ENCODE results near the gene UBQLN4.
A peak's percentile ranks its signal among the peaks of the same experiment; 100 is the strongest.
"Not testable (repeated sequence)": the region's sequence is repeated elsewhere in the genome, so short reads cannot be mapped to it uniquely, and the experiment has no call there.

UBQLN4 gene

DNA sequence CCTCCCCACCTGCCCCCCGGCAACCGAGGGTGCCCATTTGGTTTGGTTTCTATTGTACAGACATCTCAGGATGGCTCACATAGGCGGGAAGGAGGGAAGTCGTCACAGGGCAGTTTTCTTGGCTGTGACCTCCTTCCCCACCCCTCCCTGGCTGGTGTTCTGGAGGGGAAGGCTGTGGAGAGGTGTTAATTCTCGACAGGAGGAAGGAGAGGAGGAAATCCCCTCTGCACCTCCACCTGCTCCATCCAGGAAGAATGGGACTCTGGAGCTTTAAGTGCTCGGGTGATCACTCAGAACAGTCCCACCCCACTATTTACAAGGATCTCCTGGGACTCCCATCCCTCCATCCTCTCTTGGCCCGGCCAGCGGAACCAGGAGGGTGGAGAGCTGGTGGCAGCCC is 21.1 kb upstream of the UBQLN4 start:
- Mint-ChIP-seq H3K27me3 (peaks cover 13% of the 10 kb centered on the region), H3K4me3 (no peak overlapping the region), H3K36me3 (ENCODE audit: low read depth) (no peaks in the 10 kb centered on the region), H3K27ac (no peak overlapping the region), H3K4me1 (ENCODE audit: low read depth) (peaks cover 10% of the 10 kb centered on the region), H3K9me3 (no peaks in the 10 kb centered on the region)
- no peak for DNase-seq

DNA sequence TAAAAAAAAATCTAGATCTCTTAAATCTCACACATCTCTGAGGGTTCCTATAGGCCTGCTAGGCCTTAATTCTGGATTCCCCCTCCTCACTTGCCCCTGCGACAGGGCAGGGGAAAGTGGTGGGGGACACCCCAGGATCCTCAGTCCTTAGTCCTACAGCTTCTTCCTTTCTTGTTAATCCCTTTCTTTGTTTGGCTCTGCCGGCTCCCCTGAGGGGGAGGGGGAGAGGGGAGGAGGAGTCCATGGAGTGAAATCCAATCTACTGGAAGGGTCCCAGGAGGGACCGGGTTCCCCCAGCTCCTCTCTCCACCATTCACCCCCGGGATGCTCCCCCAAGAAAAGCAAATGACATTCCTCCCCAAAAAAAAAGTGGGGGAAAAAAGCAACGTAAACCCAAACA is 20.1 kb upstream of the UBQLN4 start:
- DNase-seq, result no peak
- Mint-ChIP-seq H3K27me3 (peaks cover 10% of the 10 kb centered on the region), H3K4me1 (ENCODE audit: low read depth) (peaks cover 10% of the 10 kb centered on the region), H3K9me3 (no peaks in the 10 kb centered on the region), H3K36me3 (ENCODE audit: low read depth) (no peaks in the 10 kb centered on the region), H3K4me3 (no peak overlapping the region), H3K27ac (no peak overlapping the region)

DNA sequence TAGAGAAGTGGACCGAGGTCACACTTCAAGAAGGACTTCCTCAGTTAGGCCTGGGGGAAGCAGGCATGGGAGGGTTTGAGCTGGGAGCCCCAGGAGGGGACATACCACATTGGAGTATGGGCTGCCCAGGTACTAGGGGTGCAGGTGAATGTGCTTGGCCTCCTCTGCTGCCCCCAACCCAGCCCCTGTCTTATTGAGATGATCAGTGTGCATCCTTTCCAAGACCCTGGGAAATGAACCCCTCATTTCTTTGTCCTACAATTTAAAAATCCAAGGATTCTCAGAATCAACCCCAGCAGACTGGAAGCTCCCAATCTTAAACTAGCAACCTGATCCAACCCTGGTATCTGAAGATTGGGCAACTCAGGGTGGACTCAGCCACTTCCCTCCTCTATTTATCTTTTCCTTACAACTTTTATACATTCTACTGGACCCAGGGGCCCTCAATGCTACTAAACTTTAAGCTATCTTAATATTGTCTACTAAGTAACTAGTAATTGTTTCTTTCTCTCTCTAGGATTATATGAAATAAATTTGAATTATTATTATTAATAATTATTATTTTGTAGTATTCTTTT is 19.6 kb upstream of the UBQLN4 start:
- Mint-ChIP-seq H3K4me3 (no peak overlapping the region), H3K27me3 (peaks cover 10% of the 10 kb centered on the region), H3K9me3 (no peaks in the 10 kb centered on the region), H3K36me3 (ENCODE audit: low read depth) (no peaks in the 10 kb centered on the region), H3K27ac (no peak overlapping the region), H3K4me1 (ENCODE audit: low read depth) (peaks cover 10% of the 10 kb centered on the region)
- DNase-seq, result no peak

DNA sequence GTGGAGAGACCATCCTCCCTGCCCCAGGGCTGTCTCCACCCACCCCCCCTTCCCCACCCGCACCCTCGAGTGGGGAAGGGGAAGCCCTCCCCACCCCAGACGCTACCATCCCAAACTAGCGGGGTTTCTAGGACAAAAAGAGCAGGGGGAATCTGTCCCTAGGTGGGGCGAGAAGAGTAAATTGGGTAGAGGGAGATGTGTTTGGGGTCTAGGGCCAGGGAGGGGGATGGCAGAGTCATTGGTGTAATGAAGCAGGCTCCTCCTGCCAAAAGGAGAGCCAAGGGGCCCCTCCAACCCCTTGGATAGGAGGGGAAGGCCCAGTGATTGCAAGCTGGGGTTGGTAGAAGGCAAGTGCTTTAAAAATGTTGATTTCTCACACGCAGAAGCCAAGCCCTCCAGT is 18.7 kb upstream of the UBQLN4 start:
- Mint-ChIP-seq H3K4me1 (ENCODE audit: low read depth) (peaks cover 10% of the 10 kb centered on the region), H3K9me3 (no peaks in the 10 kb centered on the region), H3K27me3 (peaks cover 5% of the 10 kb centered on the region), H3K36me3 (ENCODE audit: low read depth) (no peaks in the 10 kb centered on the region), H3K4me3 (no peak overlapping the region), H3K27ac (no peak overlapping the region)
- DNase-seq, result no peak

DNA sequence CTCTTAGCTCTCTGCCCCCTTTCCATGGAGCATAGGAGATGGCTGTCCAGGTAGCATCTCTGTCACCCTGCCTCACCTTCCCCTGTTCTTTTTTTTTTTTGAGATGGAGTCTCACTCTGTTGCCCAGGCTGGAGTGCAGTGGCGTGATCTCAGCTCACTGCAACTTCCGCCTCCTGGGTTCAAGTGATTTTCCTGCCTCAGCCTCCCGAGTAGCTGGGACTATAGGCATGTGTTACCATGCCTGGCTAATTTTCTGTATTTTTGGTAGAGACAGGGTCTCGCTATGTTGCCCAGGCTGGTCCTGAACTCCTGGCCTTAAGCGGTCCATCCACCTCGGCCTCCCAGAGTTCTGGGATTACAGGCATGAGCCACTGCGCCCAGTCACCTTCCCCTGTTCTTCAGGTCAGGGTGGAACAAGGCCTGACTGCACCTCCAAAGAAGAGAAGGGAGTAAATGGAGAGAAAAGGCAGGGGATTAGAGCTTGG is 17.8 kb upstream of the UBQLN4 start:
- H3K27me3 Mint-ChIP-seq, result not testable (repeated sequence)

DNA sequence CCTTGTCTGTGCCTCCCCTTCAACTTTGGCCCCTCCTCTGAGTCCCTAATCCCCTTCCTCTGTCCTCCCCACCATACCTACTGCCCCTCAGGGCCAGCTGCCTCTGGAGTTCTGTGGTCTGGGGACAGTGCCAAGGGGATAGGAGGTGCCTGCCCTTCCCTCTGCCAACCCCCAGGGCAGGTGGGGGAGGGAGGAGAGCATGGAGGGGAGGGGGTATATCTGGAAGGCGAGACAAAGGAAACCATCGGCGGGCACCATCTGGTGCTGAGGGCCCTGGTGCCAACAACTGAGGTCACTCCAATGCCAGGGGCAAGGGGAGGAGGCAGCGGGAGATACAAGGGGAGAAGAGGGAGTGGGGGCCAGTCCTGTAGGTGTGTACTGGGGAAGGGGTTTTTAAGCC is 16.9 kb upstream of the UBQLN4 start:
- no peak for DNase-seq
- H3K9me3 Mint-ChIP-seq, result no peaks in the 10 kb centered on the region
- H3K4me3 Mint-ChIP-seq, result no peak overlapping the region
- H3K4me1 Mint-ChIP-seq (ENCODE audit: low read depth), result peaks cover 11% of the 10 kb centered on the region
- H3K27ac Mint-ChIP-seq, result no peak overlapping the region
- H3K27me3 Mint-ChIP-seq, result peaks cover 2% of the 10 kb centered on the region
- no peaks in the 10 kb centered on the region for H3K36me3 Mint-ChIP-seq (ENCODE audit: low read depth)

More for the DNA sequence above, 17.8 kb upstream of the UBQLN4 start:
- H3K36me3 Mint-ChIP-seq (ENCODE audit: low read depth); H3K4me3 Mint-ChIP-seq; H3K27ac Mint-ChIP-seq; H3K4me1 Mint-ChIP-seq (ENCODE audit: low read depth); DNase-seq; H3K9me3 Mint-ChIP-seq: not testable (repeated sequence)

DNA sequence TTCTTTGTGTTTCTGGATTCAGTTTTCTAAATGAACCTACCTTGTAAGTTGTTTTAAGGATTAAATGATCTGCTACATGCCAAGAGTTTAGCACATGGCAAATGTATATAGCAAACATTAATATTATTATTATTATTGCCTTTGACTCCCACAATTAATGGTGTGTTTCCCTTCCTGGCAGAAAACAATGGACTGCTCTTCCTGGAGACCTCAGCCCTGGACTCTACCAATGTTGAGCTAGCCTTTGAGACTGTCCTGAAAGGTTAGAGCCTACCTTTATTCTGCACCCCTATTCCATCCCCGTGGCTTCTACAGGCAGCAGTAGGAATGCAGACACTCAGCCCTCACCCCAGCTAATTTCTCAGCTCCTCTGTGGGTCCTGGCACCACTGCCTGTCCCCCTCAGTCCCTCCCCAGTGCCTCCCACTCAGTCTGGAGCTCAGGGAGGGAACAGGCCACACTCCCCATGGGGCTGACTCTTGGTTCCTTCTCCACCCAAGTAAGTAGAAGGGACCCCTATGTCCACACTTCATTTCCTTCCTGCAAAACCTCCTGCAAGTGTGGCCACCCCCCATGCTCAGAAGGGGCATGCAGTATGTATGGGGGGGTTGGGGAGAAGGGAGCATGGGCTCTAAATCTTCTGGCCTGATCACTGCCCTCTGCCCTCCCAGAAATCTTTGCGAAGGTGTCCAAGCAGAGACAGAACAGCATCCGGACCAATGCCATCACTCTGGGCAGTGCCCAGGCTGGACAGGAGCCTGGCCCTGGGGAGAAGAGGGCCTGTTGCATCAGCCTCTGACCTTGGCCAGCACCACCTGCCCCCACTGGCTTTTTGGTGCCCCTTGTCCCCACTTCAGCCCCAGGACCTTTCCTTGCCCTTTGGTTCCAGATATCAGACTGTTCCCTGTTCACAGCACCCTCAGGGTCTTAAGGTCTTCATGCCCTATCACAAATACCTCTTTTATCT is 16.2 kb upstream of the UBQLN4 start:
- no peak overlapping the region for H3K4me3 Mint-ChIP-seq
- no peaks in the 10 kb centered on the region for H3K9me3 Mint-ChIP-seq
- no peak overlapping the region for H3K27ac Mint-ChIP-seq
- H3K27me3 Mint-ChIP-seq, result no peaks in the 10 kb centered on the region
- H3K4me1 Mint-ChIP-seq (ENCODE audit: low read depth), result peaks cover 17% of the 10 kb centered on the region
- H3K36me3 Mint-ChIP-seq (ENCODE audit: low read depth), result no peaks in the 10 kb centered on the region
- no peak for DNase-seq

DNA sequence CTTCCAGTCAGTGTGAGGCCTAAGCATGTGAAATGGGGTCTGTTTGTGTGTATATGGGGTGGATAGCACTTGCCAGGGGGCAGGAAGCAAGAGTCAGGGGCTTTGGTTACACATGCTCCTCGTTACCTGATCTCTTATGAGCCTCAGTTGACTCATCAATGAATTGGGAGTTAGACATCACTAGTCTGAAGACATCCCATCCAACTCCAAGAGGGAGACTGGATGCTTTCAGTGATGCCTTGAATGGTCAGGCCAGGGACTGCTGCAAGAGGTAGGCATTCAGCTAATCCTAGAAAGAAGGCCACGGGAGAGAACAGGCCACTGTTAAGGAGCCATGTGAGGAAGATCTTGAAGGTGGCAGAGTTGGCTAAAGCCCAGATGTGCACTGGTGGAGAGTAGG is 13.7 kb upstream of the UBQLN4 start:
- no peaks in the 10 kb centered on the region for H3K36me3 Mint-ChIP-seq (ENCODE audit: low read depth)

DNA sequence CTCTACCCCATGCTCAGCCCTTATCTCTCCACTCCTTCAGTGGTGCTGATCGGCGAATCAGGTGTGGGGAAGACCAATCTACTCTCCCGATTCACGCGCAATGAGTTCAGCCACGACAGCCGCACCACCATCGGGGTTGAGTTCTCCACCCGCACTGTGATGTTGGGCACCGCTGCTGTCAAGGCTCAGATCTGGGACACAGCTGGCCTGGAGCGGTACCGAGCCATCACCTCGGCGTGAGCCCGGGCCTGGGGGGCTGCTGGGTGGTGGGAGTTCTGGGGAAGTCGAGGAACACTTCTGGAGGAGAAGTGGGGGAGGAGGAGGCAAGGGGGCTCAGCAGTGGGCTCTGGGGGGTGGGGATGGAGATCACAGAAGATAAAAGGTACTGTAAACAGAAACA is 12.3 kb upstream of the UBQLN4 start:
- peaks cover 21% of the 10 kb centered on the region for H3K4me1 Mint-ChIP-seq (ENCODE audit: low read depth)
- no peaks in the 10 kb centered on the region for H3K9me3 Mint-ChIP-seq
- DNase-seq, result no peak
- H3K27me3 Mint-ChIP-seq, result no peaks in the 10 kb centered on the region
- H3K36me3 Mint-ChIP-seq (ENCODE audit: low read depth), result no peaks in the 10 kb centered on the region
- no peak overlapping the region for H3K27ac Mint-ChIP-seq
- H3K4me3 Mint-ChIP-seq, result no peak overlapping the region

More for the DNA sequence above, 13.7 kb upstream of the UBQLN4 start:
- H3K9me3 Mint-ChIP-seq, result no peaks in the 10 kb centered on the region
- H3K4me1 Mint-ChIP-seq (ENCODE audit: low read depth), result peaks cover 21% of the 10 kb centered on the region
- no peak for DNase-seq
- H3K27me3 Mint-ChIP-seq, result no peaks in the 10 kb centered on the region
- peak overlapping the region; percentile 22 for H3K27ac Mint-ChIP-seq
- H3K4me3 Mint-ChIP-seq, result no peak overlapping the region

DNA sequence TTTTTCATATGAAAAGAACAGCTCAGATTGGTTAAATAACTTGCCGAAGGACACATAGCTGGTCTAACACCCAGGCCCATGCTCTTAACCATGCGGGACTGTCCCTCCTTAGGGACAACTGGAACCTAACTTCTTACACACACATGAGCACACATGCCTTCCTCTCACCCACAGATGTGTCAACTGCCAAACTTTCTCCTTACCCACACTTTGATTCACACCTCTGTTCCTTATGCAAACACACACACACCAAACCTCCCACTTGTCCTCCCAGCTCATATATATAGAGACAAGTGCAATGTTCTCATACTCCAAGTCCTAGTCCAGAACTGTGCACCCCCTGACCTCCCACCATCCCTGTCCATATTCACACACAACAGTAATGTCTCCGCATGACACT is 11.6 kb upstream of the UBQLN4 start:
- peaks cover 21% of the 10 kb centered on the region for H3K4me1 Mint-ChIP-seq (ENCODE audit: low read depth)
- H3K36me3 Mint-ChIP-seq (ENCODE audit: low read depth), result no peaks in the 10 kb centered on the region
- no peaks in the 10 kb centered on the region for H3K27me3 Mint-ChIP-seq
- H3K27ac Mint-ChIP-seq, result peak overlapping the region; percentile 8
- DNase-seq, result no peak
- H3K4me3 Mint-ChIP-seq, result no peak overlapping the region
- no peaks in the 10 kb centered on the region for H3K9me3 Mint-ChIP-seq

DNA sequence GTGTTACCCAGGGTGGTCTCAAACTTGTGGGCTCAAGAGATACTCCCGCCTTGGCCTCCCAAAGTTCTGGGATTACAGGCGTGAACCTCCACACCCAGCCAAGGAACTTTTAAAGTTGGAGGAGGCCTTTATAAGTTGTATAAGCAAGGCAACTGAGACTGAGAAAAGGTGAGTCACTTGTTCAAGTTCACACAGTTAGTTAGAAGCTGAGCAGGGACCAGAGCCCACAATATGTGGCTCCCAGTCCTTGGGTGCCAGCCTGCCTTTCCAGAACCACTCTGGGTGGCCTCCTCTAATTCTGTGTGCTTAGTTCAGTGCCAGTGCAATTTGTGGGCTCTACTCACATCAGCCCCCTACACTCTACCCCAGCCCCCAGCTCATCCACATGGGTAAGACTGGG is 11.0 kb upstream of the UBQLN4 start:
- H3K9me3 Mint-ChIP-seq, result no peaks in the 10 kb centered on the region
- no peak overlapping the region for H3K4me3 Mint-ChIP-seq
- H3K27ac Mint-ChIP-seq, result peak overlapping the region; percentile 2
- no peak for DNase-seq
- peaks cover 21% of the 10 kb centered on the region for H3K4me1 Mint-ChIP-seq (ENCODE audit: low read depth)
- no peaks in the 10 kb centered on the region for H3K27me3 Mint-ChIP-seq
- no peaks in the 10 kb centered on the region for H3K36me3 Mint-ChIP-seq (ENCODE audit: low read depth)

DNA sequence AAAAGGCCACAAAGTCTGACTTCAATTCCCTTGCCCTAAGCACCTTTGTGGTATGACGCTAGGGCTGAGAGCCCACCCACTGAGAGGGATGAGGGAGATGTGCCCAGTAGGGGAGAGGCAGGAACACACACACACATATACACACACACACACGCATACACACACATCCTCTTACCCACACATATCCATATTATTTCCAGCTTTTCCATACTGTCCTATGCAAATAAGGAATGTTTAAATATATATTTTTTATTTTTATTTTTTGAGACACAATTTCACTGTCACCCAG is 10.3 kb upstream of the UBQLN4 start:
- H3K4me1 Mint-ChIP-seq (ENCODE audit: low read depth), result peaks cover 21% of the 10 kb centered on the region
- no peaks in the 10 kb centered on the region for H3K27me3 Mint-ChIP-seq
- no peak overlapping the region for H3K27ac Mint-ChIP-seq
- no peak for DNase-seq
- H3K9me3 Mint-ChIP-seq, result no peaks in the 10 kb centered on the region
- H3K36me3 Mint-ChIP-seq (ENCODE audit: low read depth), result peaks cover 2% of the 10 kb centered on the region
- no peak overlapping the region for H3K4me3 Mint-ChIP-seq

DNA sequence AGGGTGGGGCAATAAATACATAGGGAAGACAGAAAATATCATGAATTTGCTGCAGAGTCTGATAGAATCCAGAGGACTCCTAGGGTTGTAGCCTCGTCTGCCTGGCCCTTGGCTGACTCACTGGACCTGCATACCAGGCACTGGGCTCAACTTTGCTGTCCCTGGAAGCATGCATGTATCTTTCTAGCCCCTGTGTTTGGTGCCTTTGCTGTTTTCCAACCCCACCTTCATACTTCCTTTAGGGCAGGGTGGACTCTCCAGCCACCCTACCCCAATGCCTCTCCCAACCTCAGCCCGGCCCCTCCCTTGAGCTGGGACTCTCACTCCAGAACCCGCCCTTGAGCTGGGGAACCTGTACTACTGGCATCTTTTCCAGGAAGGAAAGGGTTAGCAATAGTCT is 8.6 kb upstream of the UBQLN4 start:
- H3K36me3 Mint-ChIP-seq (ENCODE audit: low read depth), result peaks cover 19% of the 10 kb centered on the region
- no peak overlapping the region for H3K27ac Mint-ChIP-seq
- no peaks in the 10 kb centered on the region for H3K9me3 Mint-ChIP-seq
- H3K27me3 Mint-ChIP-seq, result no peaks in the 10 kb centered on the region
- peaks cover 22% of the 10 kb centered on the region for H3K4me1 Mint-ChIP-seq (ENCODE audit: low read depth)
- H3K4me3 Mint-ChIP-seq, result no peak overlapping the region
- DNase-seq, result no peak

DNA sequence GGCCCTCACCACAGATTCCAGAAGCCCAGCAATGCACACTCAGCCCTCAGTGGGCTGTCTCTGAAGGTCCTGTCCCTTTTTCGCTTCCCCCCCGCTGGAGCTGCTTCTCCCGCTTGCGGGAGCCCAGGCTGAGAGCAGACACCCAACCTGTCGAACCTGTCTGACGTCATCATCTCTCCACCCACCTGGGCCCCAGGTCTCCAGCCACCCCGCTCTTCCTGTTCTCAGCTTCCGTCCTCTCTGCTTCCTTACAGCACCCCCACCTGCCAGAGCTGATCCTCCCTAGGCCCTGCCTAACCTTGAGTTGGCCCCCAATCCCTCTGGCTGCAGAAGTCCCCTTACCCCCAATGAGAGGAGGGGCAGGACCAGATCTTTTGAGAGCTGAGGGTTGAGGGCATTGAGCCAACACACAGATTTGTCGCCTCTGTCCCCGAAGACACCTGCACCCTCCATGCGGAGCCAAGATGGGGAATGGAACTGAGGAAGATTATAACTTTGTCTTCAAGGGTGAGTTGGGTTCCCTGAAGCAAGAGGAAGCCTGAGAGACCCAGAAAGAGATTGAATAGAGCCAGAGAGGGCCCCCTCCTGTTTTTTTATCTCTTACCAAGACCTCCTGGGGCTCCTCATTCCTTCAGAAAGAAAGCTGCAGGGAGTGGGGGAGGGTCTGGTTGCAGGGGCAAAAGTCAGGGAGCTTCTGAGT is 7.5 kb upstream of the UBQLN4 start, which contains the start of gene RAB25:
RAB25 (plus strand) TSS at position 224 of the 700 bp plus-strand sequence; CDS start at position 465, 241 bp downstream.
- peaks cover 21% of the 10 kb centered on the region for H3K4me1 Mint-ChIP-seq (ENCODE audit: low read depth)
- peak within 1 kb of the TSS; percentile 27 for H3K27ac Mint-ChIP-seq
- no peaks in the 10 kb centered on the region for H3K9me3 Mint-ChIP-seq
- DNase-seq, result no peak
- no peaks in the 10 kb centered on the region for H3K27me3 Mint-ChIP-seq
- H3K36me3 Mint-ChIP-seq (ENCODE audit: low read depth), result peaks cover 24% of the 10 kb centered on the region
- no peak within 1 kb of the TSS for H3K4me3 Mint-ChIP-seq

All from activated T-cell treated with anti-CD3 and anti-CD28 coated beads, Interleukin-2, amount 50 U/mL, for 24 hours (primary cell).